Right lobe of liver (tissue), 6 donors: ENCODE data around the gene DDX41. TPM values are rescaled to one million over a fixed set of nuclear protein-coding genes. Genes with fewer than 3 reads are reported as not detected.

Experiments used
- ATAC-seq, 4 donors: fragments of 200-7000 bp; cut with Tn5 transposase; one replicate each; pipeline ENCODE4 v1.9.1; 2020; ENCODE audit warnings: mild to moderate bottlenecking in 4 of 4, moderate library complexity in 4 of 4
- DNase-seq, 3 donors: peaks; one replicate each; pipeline ENCODE4 v3.0.0-alpha.2; 2020
- H3K27ac ChIP-seq, 3 donors: fragments of 200-600 bp; one replicate each; pipeline ENCODE4 v1.8.0; 2022
- H3K27me3 ChIP-seq, 2 donors: fragments of 200-600 bp; one replicate each; pipeline ENCODE4 v1.8.0; 2022
- H3K36me3 ChIP-seq, 4 donors: fragments of 200-600 bp; sonication (generic) in 1 of 4; one replicate each; pipeline versions ENCODE4 v1.5.1 to v1.8.0; 2017 to 2022; ENCODE audit warnings: control low read depth in 1 of 4
- H3K4me1 ChIP-seq, 4 donors: fragments of 200-600 bp; sonication (generic) in 1 of 4; one replicate each; pipeline versions ENCODE4 v1.5.1 to v1.8.0; 2017 to 2022; ENCODE audit warnings: control low read depth in 1 of 4
- H3K4me3 ChIP-seq, 3 donors: fragments of 200-600 bp; one replicate each; pipeline ENCODE4 v1.8.0; 2022
- H3K9me3 ChIP-seq, 4 donors: fragments of 200-600 bp; sonication (generic) in 1 of 4; one replicate each; pipeline versions ENCODE4 v1.5.1 to v1.8.0; 2017 to 2022; ENCODE audit warnings: control low read depth in 1 of 4
- POLR2A ChIP-seq: fragments of 450-650 bp; IDR thresholded peaks from one replicate; pipeline ENCODE4 v1.6.1; 2017; ENCODE audit warnings: antibody characterized with exemption, mild to moderate bottlenecking
- WGBS: methylation state at CpG from one replicate; pipeline ENCODE4 v1.1.6; 2018; ENCODE audit warnings: low coverage, low lambda C conversion rate; ENCODE audit not compliant: insufficient coverage; ENCODE audit errors: missing lambda C conversion rate; 5-methylcytosine and 5-hydroxymethylcytosine counted together
- intact Hi-C, 2 donors: fragments of 100-400 bp; cut with DNase I; formaldehyde crosslinking; loops; one replicate each; pipeline versions ENCODE4 v1.11.2 to v1.14.1; 2022
- total RNA-seq, 6 experiments: library from RNA; depleted of rRNA in 2 of 6; stranded (reverse); fragments of >200 nt in 2 of 6; fragmentation: NEBNext Ultra II Directional in 3 of 6; extraction: Animal tissue kit (Norgen Biotek cat#: 25700) in 3 of 6; gene quantifications; one replicate each; pipeline versions ENCODE4 v1.1.0 to v1.2.4, GENCODE V29; 2016 to 2023
- TF ChIP-seq, protein P1 (sequence below), 4 donors: fragments of 200-600 bp in 3 of 4; fragments of 450-650 bp in 1 of 4; IDR thresholded peaks; one replicate each; pipeline versions ENCODE4 v1.5.1 to v1.8.0; 2016 to 2022; ENCODE audit warnings: antibody characterized with exemption in 4 of 4, mild to moderate bottlenecking in 2 of 4
- donor health status: DM: no; HTN: yes; CAD: no.
- donor health status: DM: no; HTN: no; CAD: no.
- donor health status: DM: no; HTN: no; CAD: no.
- donor health status: DM: no; HTN: yes; CAD: no.
- donor health status: DM: no; HTN: yes; CAD: no.

DDX41 gene
- total RNA-seq, 6 experiments from 2014 or later: 35.1 to 64.8 (median 47.9) TPM

DNA sequence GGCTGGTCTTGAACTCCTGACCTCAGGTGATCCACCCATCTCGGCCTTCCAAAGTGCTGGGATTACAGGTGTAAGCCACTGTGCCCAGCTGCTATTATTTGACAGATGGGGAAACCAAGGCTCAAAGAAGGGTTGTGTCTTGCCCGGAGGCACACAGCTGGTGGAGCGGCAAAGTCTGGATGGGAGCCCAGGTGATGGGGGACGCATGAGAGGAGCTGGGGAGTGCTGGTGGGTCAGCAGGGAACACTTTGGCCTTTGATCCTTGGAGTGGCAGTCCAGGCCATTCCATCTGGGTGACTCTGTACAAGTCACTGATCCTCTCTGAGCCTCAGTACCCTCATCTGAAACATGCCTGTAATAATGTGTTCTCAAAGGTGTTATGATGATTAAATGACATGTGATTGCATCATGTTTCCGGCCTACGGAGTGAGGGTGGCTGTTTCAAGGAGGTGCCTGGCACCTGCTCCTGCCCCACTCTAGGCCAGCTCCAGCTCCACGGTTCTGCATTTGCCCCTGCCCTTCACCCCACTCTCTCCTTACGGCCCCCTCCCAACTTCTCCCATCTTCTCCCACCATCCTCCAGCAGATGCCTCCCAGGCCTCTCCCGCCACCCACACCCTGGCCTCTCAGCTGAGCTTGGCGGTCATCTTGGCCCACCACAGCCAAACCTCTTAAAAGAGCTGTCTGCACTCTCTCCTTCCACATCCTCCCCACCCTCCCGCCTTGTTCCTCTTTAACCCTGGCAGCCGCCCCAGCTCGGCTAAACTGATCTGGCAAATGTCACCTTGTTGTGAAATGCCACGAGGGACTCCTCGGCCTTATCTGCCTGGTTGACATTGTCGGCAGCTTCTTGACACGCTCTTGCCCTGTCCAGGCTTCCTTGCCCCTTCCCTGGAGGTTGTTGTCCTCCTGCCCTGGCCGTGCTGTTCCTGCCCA lies 37.8 kb downstream of the DDX41 start:
- 22% methylated on average over 17 of the region's 18 CpGs for WGBS
- TF ChIP-seq, protein P1, sequence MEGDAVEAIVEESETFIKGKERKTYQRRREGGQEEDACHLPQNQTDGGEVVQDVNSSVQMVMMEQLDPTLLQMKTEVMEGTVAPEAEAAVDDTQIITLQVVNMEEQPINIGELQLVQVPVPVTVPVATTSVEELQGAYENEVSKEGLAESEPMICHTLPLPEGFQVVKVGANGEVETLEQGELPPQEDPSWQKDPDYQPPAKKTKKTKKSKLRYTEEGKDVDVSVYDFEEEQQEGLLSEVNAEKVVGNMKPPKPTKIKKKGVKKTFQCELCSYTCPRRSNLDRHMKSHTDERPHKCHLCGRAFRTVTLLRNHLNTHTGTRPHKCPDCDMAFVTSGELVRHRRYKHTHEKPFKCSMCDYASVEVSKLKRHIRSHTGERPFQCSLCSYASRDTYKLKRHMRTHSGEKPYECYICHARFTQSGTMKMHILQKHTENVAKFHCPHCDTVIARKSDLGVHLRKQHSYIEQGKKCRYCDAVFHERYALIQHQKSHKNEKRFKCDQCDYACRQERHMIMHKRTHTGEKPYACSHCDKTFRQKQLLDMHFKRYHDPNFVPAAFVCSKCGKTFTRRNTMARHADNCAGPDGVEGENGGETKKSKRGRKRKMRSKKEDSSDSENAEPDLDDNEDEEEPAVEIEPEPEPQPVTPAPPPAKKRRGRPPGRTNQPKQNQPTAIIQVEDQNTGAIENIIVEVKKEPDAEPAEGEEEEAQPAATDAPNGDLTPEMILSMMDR (IDR thresholded peaks at IDR 0.05): no peak
- no peak for TF ChIP-seq POLR2A
- H3K9me3 ChIP-seq: no peaks in the 10 kb centered on the region
- intact Hi-C loops: no loop called here
- ATAC-seq (peak; percentile 80 to 93 (median 88)), DNase-seq (peak; percentile 77 to 87 (median 85))
- no peak overlapping the region for H3K4me3 ChIP-seq
- no peaks in the 10 kb centered on the region for H3K36me3 ChIP-seq
- H3K27me3 ChIP-seq: no peaks in the 10 kb centered on the region
- peak overlapping the region in 1 of 3 donors; percentile 32 for H3K27ac ChIP-seq
- peaks cover 0 to 17% (median 8%) of the 10 kb centered on the region in 4 donors for H3K4me1 ChIP-seq

DNA sequence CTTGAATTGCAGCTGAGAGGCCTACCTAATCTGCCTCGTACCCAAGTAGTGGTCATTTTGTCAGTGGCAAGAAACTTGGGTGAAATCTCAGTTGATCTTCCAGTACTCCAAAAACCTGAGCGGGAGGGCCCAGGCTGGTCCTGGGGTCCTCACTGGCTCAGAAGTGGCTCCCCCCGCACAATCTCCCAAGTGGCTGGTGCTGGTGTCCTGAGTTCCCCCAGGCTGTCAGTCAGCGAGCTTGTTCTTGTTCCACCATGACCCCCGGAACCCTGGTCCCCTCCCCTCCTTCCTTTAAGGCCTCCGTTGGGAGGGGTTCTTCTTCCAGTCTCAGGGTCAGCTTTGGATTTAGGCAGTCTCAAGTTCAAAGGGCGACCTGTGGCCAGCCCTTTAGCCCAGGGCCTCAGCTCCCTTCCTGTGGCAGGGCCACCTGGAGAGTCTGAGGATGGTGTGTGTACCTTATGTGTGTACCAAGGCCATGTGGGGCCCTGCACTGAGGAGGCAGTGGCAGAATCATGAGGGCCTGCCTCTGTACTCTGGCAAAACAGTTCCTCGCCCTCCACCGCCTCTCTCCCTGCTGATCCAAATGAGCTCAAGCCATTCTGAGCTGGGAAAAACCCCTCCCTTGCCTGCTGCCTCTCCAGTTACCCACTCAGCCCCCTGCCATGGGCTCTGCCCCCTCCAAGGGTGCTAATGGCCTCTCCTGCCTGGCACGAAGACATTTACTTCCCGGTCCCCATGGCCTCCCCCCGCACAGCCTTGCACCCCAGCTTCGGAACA lies 38.9 kb downstream of the DDX41 start:
- WGBS: 100% methylated on average over 5 of the region's 13 CpGs
- no peak for ATAC-seq
- TF ChIP-seq, protein P1 (IDR thresholded peaks at IDR 0.05): no peak
- no peak for TF ChIP-seq POLR2A
- H3K4me3 ChIP-seq: no peak overlapping the region
- no peaks in the 10 kb centered on the region for H3K9me3 ChIP-seq
- no peaks in the 10 kb centered on the region for H3K36me3 ChIP-seq
- intact Hi-C loops: no loop called here
- H3K27me3 ChIP-seq: no peaks in the 10 kb centered on the region
- H3K27ac ChIP-seq: no peak overlapping the region
- no peak for DNase-seq
- peaks cover 0 to 17% (median 8%) of the 10 kb centered on the region in 4 donors for H3K4me1 ChIP-seq

DNA sequence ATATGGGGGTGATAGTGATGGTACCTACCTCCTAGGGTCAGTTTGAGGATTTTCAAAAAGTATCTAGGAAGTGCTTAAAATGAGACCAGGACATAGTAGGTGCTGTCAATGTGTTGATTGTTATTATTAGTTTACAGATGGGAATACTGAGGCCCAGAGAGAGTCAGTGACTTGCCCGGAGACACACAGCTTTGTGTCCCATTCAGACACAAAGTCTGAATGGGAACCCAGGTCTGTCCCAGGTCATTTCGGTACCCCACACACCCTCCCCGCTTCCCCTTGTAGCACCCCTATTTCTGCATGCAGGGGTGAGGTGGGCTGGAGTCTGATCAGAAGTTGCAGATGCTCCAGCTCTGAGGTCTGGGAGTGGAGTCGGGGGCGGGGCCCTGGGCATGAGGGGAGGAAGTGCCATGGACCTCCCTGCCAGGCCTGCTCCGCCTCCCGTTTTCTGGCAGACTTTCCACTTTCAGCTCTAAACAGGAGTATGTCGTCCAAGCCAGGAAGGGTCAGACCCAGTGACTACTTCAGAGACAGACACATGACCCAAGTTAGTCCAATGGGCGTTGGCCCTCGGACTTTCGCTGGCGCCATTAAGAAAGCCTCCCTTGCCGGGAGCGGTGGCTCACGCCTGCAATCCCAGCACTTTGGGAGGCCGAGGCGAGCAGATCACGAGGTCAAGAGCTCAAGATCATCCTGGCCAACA lies 40.1 kb downstream of the DDX41 start:
- no peak for ATAC-seq
- WGBS: 82% methylated on average over 8 of the region's 18 CpGs
- no peak for DNase-seq

More for the DNA sequence above, 40.1 kb downstream of the DDX41 start:
- no peak for TF ChIP-seq POLR2A
- TF ChIP-seq, protein P1 (IDR thresholded peaks at IDR 0.05): no peak
- Histone ChIP-seq H3K27ac (no peak overlapping the region), H3K36me3 (no peaks in the 10 kb centered on the region), H3K27me3 (no peaks in the 10 kb centered on the region), H3K4me1 (peaks cover 0 to 22% (median 8%) of the 10 kb centered on the region in 4 donors), H3K4me3 (no peak overlapping the region), H3K9me3 (no peaks in the 10 kb centered on the region)
- intact Hi-C loops: no loop called here
